ENCODE results near the gene NOTUM. TPM values are rescaled to one million over a fixed set of nuclear protein-coding genes. Genes with fewer than 3 reads are reported as not detected.

Gene NOTUM
- total RNA-seq, 1 experiment from 2014 or later = not detected

DNA sequence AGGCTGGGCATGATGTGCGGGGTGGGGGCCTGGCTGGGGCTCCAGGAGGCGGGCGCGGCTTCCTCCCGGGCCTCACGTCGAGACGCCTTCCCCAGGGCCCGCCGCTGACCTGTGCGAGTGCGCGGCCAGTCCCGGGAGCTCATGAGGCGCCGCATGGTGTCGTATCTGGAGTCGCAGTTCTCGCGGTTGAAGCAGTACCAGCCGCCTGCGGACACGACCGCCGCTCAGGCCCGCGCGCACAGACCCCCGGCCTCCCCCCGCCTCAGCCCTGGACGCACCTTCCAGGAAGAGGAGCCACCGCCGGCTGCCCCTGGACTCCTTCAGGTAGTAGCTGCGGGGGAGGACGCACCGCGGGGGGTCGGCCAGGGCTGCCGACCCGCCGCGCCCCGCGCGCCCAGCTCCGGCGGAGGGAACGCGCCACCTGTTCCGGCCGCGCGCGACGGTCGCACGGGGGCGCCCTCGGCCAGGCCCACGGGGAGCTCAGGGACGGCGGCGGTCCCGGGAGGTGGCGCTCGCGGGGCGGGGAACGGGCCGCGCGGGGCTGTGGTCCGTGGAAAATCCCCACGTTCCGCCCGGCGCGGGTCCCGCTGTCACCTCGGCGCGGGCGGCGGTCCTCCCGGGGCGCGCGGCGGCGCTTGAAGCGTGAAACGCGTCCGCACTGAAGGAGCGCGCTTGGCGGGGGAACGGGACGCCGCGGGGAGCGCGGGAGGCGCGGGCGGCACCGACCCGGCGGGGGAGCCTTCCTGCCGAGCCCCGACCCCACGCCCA lies 1.4 kb downstream of the NOTUM start:
- Mint-ChIP-seq H3K9me3 (ENCODE audit: unreplicated experiment) (no peaks in the 10 kb centered on the region), H3K27me3 (ENCODE audit: insufficient read depth, unreplicated experiment) (peaks cover 9% of the 10 kb centered on the region), H3K4me1 (ENCODE audit: insufficient read depth, unreplicated experiment) (peaks cover 3% of the 10 kb centered on the region), H3K27ac (ENCODE audit: low read depth, unreplicated experiment) (no peak overlapping the region), H3K36me3 (ENCODE audit: insufficient read depth, unreplicated experiment) (no peaks in the 10 kb centered on the region), H3K4me3 (ENCODE audit: unreplicated experiment) (no peak overlapping the region)
- peak; percentile 49 for DNase-seq (ENCODE audit: unreplicated experiment)
- no TSS peak for BruUV-seq (replicated peaks)
- CTCF ChIA-PET = interaction anchor here (0.6 to 2.3 kb wide), 31 partner anchors 9 to 747 kb away, joined by 3 to 74 read pairs (median 4); partner anchors contain the start of genes CENPX, DUS1L and LRRC45
- intact Hi-C loops (cut with micrococcal nuclease) = loop anchor here (1.0 kb wide), 1 partner anchor 62 kb away; no protein-coding TSS in a partner anchor
- POLR2A ChIA-PET = interaction anchor here (0.6 to 1.8 kb wide), 9 partner anchors 26 to 107 kb away, joined by 3 to 35 read pairs (median 5); partner anchors contain the start of genes CENPX and LRRC45
- TF ChIP-seq CTCF (IDR thresholded peaks at IDR 0.05; ENCODE audit: unreplicated experiment) = peak; percentile 98

GRCh38 chr17:81958633-81959342 lies 2.2 kb downstream of the NOTUM start:
- no TSS peak for BruUV-seq (replicated peaks)
- POLR2A ChIA-PET = interaction anchor here (0.6 to 1.8 kb wide), 8 partner anchors 26 to 72 kb away, joined by 3 to 35 read pairs (median 6); partner anchors contain the start of genes CENPX and LRRC45
- H3K27ac Mint-ChIP-seq (ENCODE audit: low read depth, unreplicated experiment) = no peak overlapping the region
- no peak for DNase-seq (ENCODE audit: unreplicated experiment)
- no peak for TF ChIP-seq CTCF (IDR thresholded peaks at IDR 0.05; ENCODE audit: unreplicated experiment)
- no peaks in the 10 kb centered on the region for H3K4me1 Mint-ChIP-seq (ENCODE audit: insufficient read depth, unreplicated experiment)
- H3K9me3 Mint-ChIP-seq (ENCODE audit: unreplicated experiment) = no peaks in the 10 kb centered on the region
- no peaks in the 10 kb centered on the region for H3K36me3 Mint-ChIP-seq (ENCODE audit: insufficient read depth, unreplicated experiment)
- CTCF ChIA-PET = interaction anchor here (0.6 to 2.3 kb wide), 26 partner anchors 9 to 455 kb away, joined by 3 to 74 read pairs (median 4); partner anchors contain the start of genes CENPX, DUS1L and LRRC45
- no peak overlapping the region for H3K4me3 Mint-ChIP-seq (ENCODE audit: unreplicated experiment)
- intact Hi-C loops (cut with micrococcal nuclease) = loop anchor here (1.0 kb wide), 1 partner anchor 63 kb away; no protein-coding TSS in a partner anchor
- H3K27me3 Mint-ChIP-seq (ENCODE audit: insufficient read depth, unreplicated experiment) = peaks cover 9% of the 10 kb centered on the region

DNA sequence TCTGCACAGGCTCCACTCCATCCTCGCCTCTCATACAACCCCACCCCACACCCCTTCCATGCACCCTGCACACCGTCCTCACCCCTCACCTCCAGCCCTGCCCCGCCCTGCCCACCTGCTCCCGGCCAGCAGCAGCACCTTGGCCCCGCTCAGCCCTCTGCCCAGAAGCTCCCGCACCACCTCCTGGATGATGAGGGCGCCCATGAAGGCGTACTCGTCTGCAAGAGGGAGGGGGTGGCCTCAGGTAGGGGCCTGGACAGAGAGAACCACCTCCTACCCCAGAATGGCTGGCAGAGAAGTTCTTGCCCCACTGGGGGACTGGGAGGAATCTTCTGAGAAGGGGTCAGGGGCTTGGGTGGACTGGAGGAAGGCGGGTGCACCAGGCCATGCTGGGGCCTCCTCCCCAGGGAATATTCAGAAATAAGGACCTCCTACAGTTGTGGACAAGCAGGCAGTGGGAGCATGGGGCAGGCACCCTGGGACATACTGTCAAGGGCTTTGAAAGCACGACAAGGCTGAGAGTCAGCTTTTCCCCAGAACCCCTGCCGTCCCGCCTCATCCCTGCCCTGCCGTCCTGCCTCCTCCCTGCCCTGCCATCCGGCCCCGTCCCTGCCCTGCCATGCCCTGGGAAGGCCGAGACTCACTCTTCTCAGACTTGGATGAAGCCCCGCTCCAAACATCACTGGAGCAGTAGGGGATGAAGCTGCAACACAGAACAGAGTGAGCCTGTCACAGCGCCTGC lies 3.1 kb downstream of the NOTUM start:
- Mint-ChIP-seq H3K27me3 (ENCODE audit: insufficient read depth, unreplicated experiment) (peaks cover 9% of the 10 kb centered on the region), H3K36me3 (ENCODE audit: insufficient read depth, unreplicated experiment) (no peaks in the 10 kb centered on the region), H3K4me3 (ENCODE audit: unreplicated experiment) (no peak overlapping the region), H3K9me3 (ENCODE audit: unreplicated experiment) (no peaks in the 10 kb centered on the region), H3K27ac (ENCODE audit: low read depth, unreplicated experiment) (no peak overlapping the region), H3K4me1 (ENCODE audit: insufficient read depth, unreplicated experiment) (no peaks in the 10 kb centered on the region)
- ChIA-PET CTCF (interaction anchor here (0.6 kb wide), 2 partner anchors 40 to 219 kb away, joined by 4 to 5 read pairs; no protein-coding TSS in a partner anchor), POLR2A (interaction anchor here (1.2 kb wide), 1 partner anchor 63 kb away, joined by 6 read pairs; no protein-coding TSS in a partner anchor)
- no peak for TF ChIP-seq CTCF (IDR thresholded peaks at IDR 0.05; ENCODE audit: unreplicated experiment)
- DNase-seq (ENCODE audit: unreplicated experiment) = no peak
- no TSS peak for BruUV-seq (replicated peaks)
- intact Hi-C loops (cut with micrococcal nuclease) = no loop called here

All from MCF 10A (cell line).